Endothelial cell of umbilical vein (primary cell): ENCODE measurements around the gene CGA. TPM values are rescaled to one million over a fixed set of nuclear protein-coding genes. Genes with fewer than 3 reads are reported as not detected.

ENCODE experiments used
- BruUV-seq: library from RNA; stranded (reverse); fragments of 400-500 nt; replicated peaks from 2 replicates; lab custom pipeline; 2021; lab: Mats Ljungman, UMichigan
- CTCF ChIA-PET: fragments of 300-600, 350-600 bp; sonication (Branson Sonifier 250); formaldehyde crosslinking; loops from one replicate; lab custom pipeline; 2021; ENCODE audit warnings: antibody characterized with exemption, inconsistent platforms; lab: Charles Lee
- POLR2A ChIA-PET: fragments of 300-600, 350-600 bp; sonication (Branson Sonifier 250); formaldehyde crosslinking; loops from one replicate; lab custom pipeline; 2021; ENCODE audit warnings: antibody characterized with exemption, inconsistent platforms; lab: Charles Lee
- DNase-seq: peaks from one replicate; pipeline ENCODE4 v3.0.0-alpha.2; 2011; ENCODE audit warnings: low read depth, low spot score
- FAIRE-seq: peaks from 2 replicates; lab custom pipeline; 2011; peaks lifted over from hg19 to GRCh38; lab: Jason Lieb, UNC
- H2AFZ ChIP-seq: 2 replicates; pipeline ENCODE4 v1.6.0; 2012; ENCODE audit warnings: low read depth, low read length, control low read depth, inconsistent platforms
- H3K27ac ChIP-seq: 2 replicates; pipeline ENCODE4 v1.5.1; 2011; ENCODE audit warnings: low read depth, mild to moderate bottlenecking, control low read depth, low read length, moderate library complexity; ENCODE audit not compliant: insufficient read depth
- H3K27me3 ChIP-seq, 2 experiments: 2 replicates each; pipeline versions ENCODE4 v1.6.0 to v1.6.1; 2011; ENCODE audit warnings: low read length in 2 of 2, mixed read lengths in 1 of 2; ENCODE audit not compliant: control insufficient read depth in 2 of 2, insufficient read depth in 2 of 2
- H3K36me3 ChIP-seq, 2 experiments: 2 replicates in 1 of 2; 3 replicates in 1 of 2; pipeline ENCODE4 v1.5.1; 2011; ENCODE audit warnings: low read length in 2 of 2, mild to moderate bottlenecking in 1 of 2, moderate library complexity in 1 of 2; ENCODE audit not compliant: control insufficient read depth in 2 of 2, insufficient read depth in 2 of 2; ENCODE audit errors: extremely low read depth in 1 of 2
- H3K4me1 ChIP-seq: 3 replicates; pipeline ENCODE4 v1.5.1; 2011; ENCODE audit warnings: mild to moderate bottlenecking, low read length; ENCODE audit not compliant: control insufficient read depth, insufficient read depth; ENCODE audit errors: extremely low read depth
- H3K4me2 ChIP-seq: 2 replicates; pipeline ENCODE4 v1.6.1; 2011; ENCODE audit warnings: low read length, control low read depth, mixed read lengths; ENCODE audit not compliant: insufficient read depth
- H3K4me3 ChIP-seq, 3 experiments: fragments of 200-600 bp in 1 of 3; sonication (generic), shearing (Covaris generic) in 1 of 3; replicated peaks in 1 of 3; 2 replicates each; pipeline ENCODE4 v1.5.1; 2011 to 2016; ENCODE audit warnings: control low read depth in 3 of 3, low read length in 3 of 3, mild to moderate bottlenecking in 2 of 3, inconsistent platforms in 1 of 3, low read depth in 1 of 3, moderate library complexity in 1 of 3; ENCODE audit not compliant: insufficient read depth in 1 of 3
- H3K79me2 ChIP-seq: 2 replicates; pipeline ENCODE4 v1.6.0; 2012; ENCODE audit warnings: low read length, inconsistent platforms; ENCODE audit not compliant: control insufficient read depth, insufficient read depth
- H3K9ac ChIP-seq: replicated peaks from 2 replicates; pipeline ENCODE3; 2011; ENCODE audit warnings: low read length, control low read depth; ENCODE audit not compliant: insufficient read depth; ENCODE audit errors: extremely low read depth
- H3K9me1 ChIP-seq: replicated peaks from 3 replicates; pipeline ENCODE4 v1.6.0; 2011; ENCODE audit warnings: mild to moderate bottlenecking, low read length; ENCODE audit not compliant: control insufficient read depth, insufficient read depth; ENCODE audit errors: extremely low read depth
- H3K9me3 ChIP-seq: replicated peaks from 2 replicates; pipeline ENCODE4 v1.5.1; 2012; ENCODE audit warnings: low read length, inconsistent platforms; ENCODE audit not compliant: control insufficient read depth, insufficient read depth
- H4K20me1 ChIP-seq: replicated peaks from 2 replicates; pipeline ENCODE3; 2011; ENCODE audit warnings: mild to moderate bottlenecking, low read length; ENCODE audit not compliant: control insufficient read depth, insufficient read depth; ENCODE audit errors: extremely low read depth
- CTCF ChIP-seq, 2 donors: IDR thresholded peaks; 1 replicate in 1 of 2; 2 replicates in 1 of 2; pipeline ENCODE4 v1.5.1; 2011; ENCODE audit warnings: low read length in 2 of 2, mild to moderate bottlenecking in 2 of 2, moderate library complexity in 2 of 2, control low read depth in 1 of 2, inconsistent platforms in 1 of 2, low read depth in 1 of 2; ENCODE audit not compliant: insufficient read depth in 1 of 2; ENCODE audit errors: extremely low read depth in 1 of 2
- EZH2 ChIP-seq: IDR thresholded peaks from 2 replicates; pipeline ENCODE4 v1.6.1; 2012; ENCODE audit warnings: borderline replicate concordance, low read depth, mild to moderate bottlenecking, moderate library complexity, low read length, inconsistent platforms; ENCODE audit not compliant: severe bottlenecking
- FOS ChIP-seq: IDR thresholded peaks from 2 replicates; pipeline ENCODE4 v1.6.1; 2011; ENCODE audit warnings: mild to moderate bottlenecking, low read length, moderate library complexity, borderline replicate concordance; ENCODE audit not compliant: insufficient read depth
- GATA2 ChIP-seq: IDR thresholded peaks from 2 replicates; pipeline ENCODE4 v1.7.0; 2011; ENCODE audit warnings: low read depth, mild to moderate bottlenecking, moderate library complexity, mixed read lengths, low read length; ENCODE audit not compliant: insufficient read length, insufficient read depth
- JUN ChIP-seq: IDR thresholded peaks from 2 replicates; pipeline ENCODE4 v1.6.1; 2011; ENCODE audit warnings: borderline replicate concordance, low read depth; ENCODE audit not compliant: insufficient read length, insufficient read depth
- POLR2A ChIP-seq: IDR thresholded peaks from 2 replicates; pipeline ENCODE4 v1.6.1; 2012; ENCODE audit warnings: low read depth, mild to moderate bottlenecking, control low read depth, low read length
- dilution Hi-C: fragments of 300-500 bp; cut with MboI; formaldehyde crosslinking; loops from one replicate; pipeline ENCODE4 v1.15.0; 2019; ENCODE audit warnings: low sequenced_read_pairs; ENCODE audit not compliant: extremely low pct_ligation_motif_present
- intact Hi-C: fragments of 100-400 bp; cut with micrococcal nuclease; formaldehyde crosslinking; loops from one replicate; pipeline ENCODE4 v1.10.0; 2022
- polyA plus RNA-seq, 4 experiments: library from polyadenylated mRNA; depleted of rRNA in 3 of 4; stranded (reverse) in 3 of 4; unstranded in 1 of 4; fragments of >200 nt; gene quantifications; 2 replicates each; pipeline versions ENCODE4 v1.2.1 to v1.2.3, GENCODE V29; 2011 to 2012; ENCODE audit warnings: missing spikeins in 1 of 4
- total RNA-seq: library from RNA; stranded (reverse); gene quantifications from 2 replicates; pipeline ENCODE4 v1.2.3, GENCODE V29; 2021
- TF ChIP-seq, protein P1 (sequence below): IDR thresholded peaks from 2 replicates; pipeline ENCODE4 v1.6.1; 2011; ENCODE audit not compliant: insufficient read depth, insufficient read length

The CGA gene
- total and polyA plus RNA-seq, 2 donors (not counting 3 experiments of a cell fraction or from before 2014, with no cell fraction given) = 0.10 TPM; not detected in 1

- ChIA-PET POLR2A (no interaction called here), CTCF (interaction anchor here (1.0 to 1.4 kb wide), 3 partner anchors 14 to 394 kb away, joined by 3 to 4 read pairs (median 3); no protein-coding TSS in a partner anchor)
- FAIRE-seq (no peak), DNase-seq (no peak)
- Histone ChIP-seq H3K4me2 (no peak overlapping the region), H3K4me3 (no peak overlapping the region), H3K4me1 (no peaks in the 10 kb centered on the region), H2AFZ (no peak overlapping the region), H4K20me1 (no peaks in the 10 kb centered on the region), H3K9me3 (no peaks in the 10 kb centered on the region), H3K9ac (no peak overlapping the region), H3K9me1 (no peaks in the 10 kb centered on the region), H3K36me3 (no peaks in the 10 kb centered on the region), H3K27me3 (peaks cover 0 to 18% of the 10 kb centered on the region in 2 experiments), H3K79me2 (no peaks in the 10 kb centered on the region), H3K27ac (no peak overlapping the region)
- BruUV-seq = no TSS peak
- TF ChIP-seq JUN (no peak), FOS (no peak), POLR2A (no peak), GATA2 (no peak), CTCF (IDR thresholded peaks at IDR 0.05; ENCODE audit: extremely low read depth in 1 of 2, insufficient read depth in 1 of 2, low read depth in 1 of 2, low read length in 2 of 2) (no peak)
- dilution Hi-C loops = no loop called here
- intact Hi-C loops = no loop called here
Measured at GRCh38 chr6:87102151-87102621, 7.3 kb upstream of the CGA start.

GRCh38 chr6:87101067-87101466 lies 6.2 kb upstream of the CGA start:
- H3K9me3 ChIP-seq = no peaks in the 10 kb centered on the region
- no peak overlapping the region for H3K4me3 ChIP-seq
- ChIA-PET CTCF (interaction anchor here (1.0 kb wide), 1 partner anchor 395 kb away, joined by 3 read pairs; no protein-coding TSS in a partner anchor), POLR2A (no interaction called here)
- H3K9me1 ChIP-seq = no peaks in the 10 kb centered on the region
- H3K4me1 ChIP-seq = no peaks in the 10 kb centered on the region
- H3K9ac ChIP-seq = no peak overlapping the region
- no peaks in the 10 kb centered on the region for H4K20me1 ChIP-seq
- H3K36me3 ChIP-seq = no peaks in the 10 kb centered on the region
- no peak overlapping the region for H3K4me2 ChIP-seq
- no peak for TF ChIP-seq POLR2A
- TF ChIP-seq JUN = no peak
- TF ChIP-seq, protein P1, sequence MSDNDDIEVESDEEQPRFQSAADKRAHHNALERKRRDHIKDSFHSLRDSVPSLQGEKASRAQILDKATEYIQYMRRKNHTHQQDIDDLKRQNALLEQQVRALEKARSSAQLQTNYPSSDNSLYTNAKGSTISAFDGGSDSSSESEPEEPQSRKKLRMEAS = no peak
- TF ChIP-seq EZH2 = no peak
- no TSS peak for BruUV-seq
- H3K27ac ChIP-seq = no peak overlapping the region
- intact Hi-C loops = no loop called here
- no peak overlapping the region for H2AFZ ChIP-seq
- peaks cover 0 to 18% of the 10 kb centered on the region in 2 experiments for H3K27me3 ChIP-seq
- FAIRE-seq = no peak
- DNase-seq = no peak
- no peaks in the 10 kb centered on the region for H3K79me2 ChIP-seq
- dilution Hi-C loops = no loop called here
